ENCODE results near the gene FNTB.
"Not testable (repeated sequence)": the region's sequence is repeated elsewhere in the genome, so short reads cannot be mapped to it uniquely, and the experiment has no call there.

FNTB gene

GRCh38 chr14:65019944-65020566, 33.4 kb downstream of the FNTB start:
- DNase-seq: no peak

GRCh38 chr14:65024957-65025356, 38.3 kb downstream of the FNTB start:
- DNase-seq: no peak

- no peak for DNase-seq
These were observed 39.1 kb downstream of the FNTB start for GRCh38 chr14:65025818-65026217.

- DNase-seq: no peak
These were observed 39.8 kb downstream of the FNTB start for GRCh38 chr14:65026526-65026925.

GRCh38 chr14:65027127-65027799, 40.6 kb downstream of the FNTB start:
- DNase-seq: no peak

GRCh38 chr14:65028937-65029336, 42.2 kb downstream of the FNTB start:
- no peak for DNase-seq

GRCh38 chr14:65031321-65031720, 44.6 kb downstream of the FNTB start:
- DNase-seq: not testable (repeated sequence)

GRCh38 chr14:65032319-65032718, 45.6 kb downstream of the FNTB start:
- no peak for DNase-seq

GRCh38 chr14:65033181-65033580, 46.5 kb downstream of the FNTB start:
- no peak for DNase-seq

GRCh38 chr14:65034021-65034420, 47.3 kb downstream of the FNTB start:
- DNase-seq: no peak

GRCh38 chr14:65035049-65035448, 48.4 kb downstream of the FNTB start:
- DNase-seq: no peak

GRCh38 chr14:65038966-65039365, 52.3 kb downstream of the FNTB start:
- DNase-seq: no peak

- DNase-seq: no peak
These were observed 54.2 kb downstream of the FNTB start for GRCh38 chr14:65040666-65041433.

- no peak for DNase-seq
These were observed 54.8 kb downstream of the FNTB start for GRCh38 chr14:65041434-65041915.

GRCh38 chr14:65042296-65042695, 55.6 kb downstream of the FNTB start:
- no peak for DNase-seq

- no peak for DNase-seq
These were observed 56.2 kb downstream of the FNTB start for GRCh38 chr14:65042731-65043372.

- no peak for DNase-seq
These were observed 57.3 kb downstream of the FNTB start for GRCh38 chr14:65043893-65044595.

GRCh38 chr14:65044596-65044959, 57.9 kb downstream of the FNTB start:
- no peak for DNase-seq

- no peak for DNase-seq
These were observed 58.3 kb downstream of the FNTB start for GRCh38 chr14:65045006-65045405.

GRCh38 chr14:65045709-65046108, 59.0 kb downstream of the FNTB start:
- no peak for DNase-seq

- no peak for DNase-seq
These were observed 66.1 kb downstream of the FNTB start for GRCh38 chr14:65052832-65053231.

- DNase-seq: no peak
These were observed 66.8 kb downstream of the FNTB start for GRCh38 chr14:65053466-65053865.
